ENCODE data around the gene TMEM273. TPM values are rescaled to one million over a fixed set of nuclear protein-coding genes. Genes with fewer than 3 reads are reported as not detected.

The TMEM273 gene
- total RNA-seq, 4 donors from 2014 or later = 0.76 to 20.6 (median 7.1) TPM

DNA sequence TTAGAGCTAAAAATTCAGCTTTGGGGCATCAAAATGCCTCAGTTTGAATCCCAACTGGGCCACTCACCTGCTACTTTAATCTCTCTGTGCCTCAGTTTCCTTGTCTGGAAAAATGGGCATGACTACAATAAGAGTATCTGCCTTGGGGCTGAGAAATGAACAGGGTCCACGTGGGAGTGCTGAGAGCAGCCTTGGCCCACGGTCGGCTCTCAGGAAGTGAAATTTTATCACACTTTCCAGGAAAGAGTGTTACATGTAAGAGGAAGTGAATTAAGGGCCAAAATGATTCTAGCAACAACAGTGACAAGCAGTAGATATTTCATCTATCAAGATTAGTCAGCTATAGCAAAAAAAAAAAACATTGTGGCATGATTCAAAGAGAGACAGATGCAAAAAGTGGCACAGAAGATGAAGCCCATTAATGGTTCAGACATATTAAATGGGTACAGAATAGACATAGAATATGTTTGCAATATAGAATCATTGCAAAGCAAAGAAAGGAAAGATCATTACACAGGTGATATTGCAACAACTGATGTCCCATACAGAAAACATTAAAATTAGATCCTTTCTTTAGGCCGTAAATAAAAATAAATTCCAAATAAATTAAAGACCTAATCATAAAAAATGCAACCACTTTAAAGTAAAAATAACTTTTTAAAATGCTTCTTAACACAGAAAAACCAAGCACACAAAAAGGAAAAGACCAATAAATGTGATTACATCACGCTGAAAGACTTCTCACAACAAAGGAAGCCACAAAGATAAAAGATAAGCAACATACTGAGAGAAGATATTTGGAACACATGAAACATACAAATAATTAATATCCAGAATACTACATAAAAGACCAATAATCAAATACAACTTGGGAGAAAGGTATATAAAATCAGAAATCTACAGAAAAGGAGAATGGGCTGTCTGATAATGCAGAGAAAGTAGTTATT, 4.3 kb downstream of the TMEM273 start:
- Histone ChIP-seq H3K36me3 (no peaks in the 10 kb centered on the region), H3K9me3 (no peaks in the 10 kb centered on the region), H3K4me3 (no peak overlapping the region), H3K4me1 (peaks cover 0 to 39% (median 11%) of the 10 kb centered on the region in 3 donors), H3K27me3 (no peaks in the 10 kb centered on the region), H3K27ac (no peak overlapping the region)
- no peak for DNase-seq
- WGBS, 2 donors = 47 to 62% methylated on average over 5 of the region's 5 CpGs
- intact Hi-C loops (cut with DNase I) = no loop called here
- TF ChIP-seq POLR2A (IDR thresholded peaks at IDR 0.05) (no peak), CTCF (IDR thresholded peaks at IDR 0.05) (no peak)

GRCh38 chr10:49182776-49183175, 5.4 kb downstream of the TMEM273 start:
- no peak overlapping the region for H3K27ac ChIP-seq
- no peak overlapping the region for H3K4me3 ChIP-seq
- no peaks in the 10 kb centered on the region for H3K9me3 ChIP-seq
- no peak for DNase-seq
- no peaks in the 10 kb centered on the region for H3K27me3 ChIP-seq
- intact Hi-C loops (cut with DNase I) = no loop called here
- H3K4me1 ChIP-seq = peaks cover 0 to 35% (median 6%) of the 10 kb centered on the region in 3 donors
- 79 to 84% methylated on average over 4 of the region's 4 CpGs for WGBS, 2 donors
- H3K36me3 ChIP-seq = no peaks in the 10 kb centered on the region
- TF ChIP-seq POLR2A (IDR thresholded peaks at IDR 0.05) = no peak
- no peak for TF ChIP-seq CTCF (IDR thresholded peaks at IDR 0.05)

DNA sequence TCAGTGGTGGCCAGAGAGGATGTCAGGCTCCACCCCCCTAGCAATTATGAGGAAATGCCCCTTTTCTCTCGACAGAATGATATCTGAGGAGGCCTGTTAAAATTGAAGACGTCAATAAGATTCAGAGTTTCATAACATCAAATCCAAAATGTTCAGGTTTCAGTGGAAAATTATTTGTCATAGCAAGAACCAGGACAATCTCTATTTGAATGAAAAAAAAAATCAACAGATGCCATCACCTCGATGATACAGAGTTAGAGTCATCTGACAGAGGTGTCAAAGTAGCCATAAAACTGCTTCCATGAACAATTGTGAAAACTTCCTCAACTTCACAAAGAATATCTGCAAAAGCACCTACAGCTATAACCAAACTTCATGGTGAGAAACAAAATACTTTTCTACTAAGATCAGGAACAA, 7.7 kb downstream of the TMEM273 start:
- Histone ChIP-seq H3K27ac (no peak overlapping the region), H3K27me3 (no peaks in the 10 kb centered on the region), H3K9me3 (no peaks in the 10 kb centered on the region), H3K4me3 (no peak overlapping the region), H3K4me1 (peaks cover 0 to 36% (median 17%) of the 10 kb centered on the region in 3 donors), H3K36me3 (no peaks in the 10 kb centered on the region)
- TF ChIP-seq CTCF (IDR thresholded peaks at IDR 0.05) = no peak
- no peak for TF ChIP-seq POLR2A (IDR thresholded peaks at IDR 0.05)
- 36 to 46% methylated on average over 3 of the region's 3 CpGs for WGBS, 2 donors
- no peak for DNase-seq
- intact Hi-C loops (cut with DNase I) = no loop called here

DNA sequence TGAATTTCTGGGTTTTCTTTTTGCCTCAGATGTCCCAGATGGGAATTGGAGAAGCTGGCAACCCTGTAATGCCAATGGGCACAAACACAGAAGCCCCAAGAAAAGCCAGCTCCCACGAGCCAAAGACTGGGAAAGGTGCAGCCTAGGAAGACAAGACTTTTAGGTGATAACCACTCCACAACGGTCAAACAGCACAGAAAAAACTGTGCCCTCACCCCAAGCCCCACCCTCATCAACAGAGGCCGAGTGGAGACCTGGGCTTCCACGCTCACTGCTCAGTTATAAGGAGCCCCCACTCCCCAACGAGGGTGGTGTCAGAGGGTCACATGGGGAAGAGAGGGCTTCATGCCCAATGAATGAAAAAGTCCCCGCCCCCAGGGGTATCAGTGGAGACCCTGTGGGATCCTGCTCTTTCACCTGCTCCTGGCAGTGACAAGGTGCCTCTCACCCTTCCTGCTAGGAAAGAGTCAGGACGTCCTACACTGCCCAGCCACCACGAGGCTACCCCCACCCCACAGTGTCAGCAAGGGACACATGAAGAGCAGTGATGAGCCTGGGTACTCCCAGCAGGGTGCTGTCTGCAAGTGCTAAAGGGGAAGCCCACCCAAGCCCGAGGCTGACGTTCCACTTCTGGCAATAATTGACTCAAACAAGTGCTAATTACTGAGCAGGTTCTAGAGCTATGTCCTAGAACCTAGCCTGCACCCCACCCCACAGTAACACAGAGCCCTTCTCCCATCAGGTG, 8.3 kb downstream of the TMEM273 start:
- DNase-seq = no peak
- Histone ChIP-seq H3K4me1 (peaks cover 0 to 30% (median 17%) of the 10 kb centered on the region in 3 donors), H3K9me3 (no peaks in the 10 kb centered on the region), H3K4me3 (no peak overlapping the region), H3K27ac (no peak overlapping the region), H3K36me3 (no peaks in the 10 kb centered on the region), H3K27me3 (no peaks in the 10 kb centered on the region)
- 51 to 75% methylated on average over 6 of the region's 10 CpGs for WGBS, 2 donors
- intact Hi-C loops (cut with DNase I) = no loop called here
- TF ChIP-seq CTCF (IDR thresholded peaks at IDR 0.05) (no peak), POLR2A (IDR thresholded peaks at IDR 0.05) (no peak)

All from esophagus squamous epithelium (tissue), 5 donors.